Eye (tissue), 1 donor: ENCODE results near the gene PCIF1.

Experiments
- DNase-seq: peaks from one replicate; pipeline ENCODE4 v3.0.0-alpha.2; 2015

PCIF1 gene

DNA sequence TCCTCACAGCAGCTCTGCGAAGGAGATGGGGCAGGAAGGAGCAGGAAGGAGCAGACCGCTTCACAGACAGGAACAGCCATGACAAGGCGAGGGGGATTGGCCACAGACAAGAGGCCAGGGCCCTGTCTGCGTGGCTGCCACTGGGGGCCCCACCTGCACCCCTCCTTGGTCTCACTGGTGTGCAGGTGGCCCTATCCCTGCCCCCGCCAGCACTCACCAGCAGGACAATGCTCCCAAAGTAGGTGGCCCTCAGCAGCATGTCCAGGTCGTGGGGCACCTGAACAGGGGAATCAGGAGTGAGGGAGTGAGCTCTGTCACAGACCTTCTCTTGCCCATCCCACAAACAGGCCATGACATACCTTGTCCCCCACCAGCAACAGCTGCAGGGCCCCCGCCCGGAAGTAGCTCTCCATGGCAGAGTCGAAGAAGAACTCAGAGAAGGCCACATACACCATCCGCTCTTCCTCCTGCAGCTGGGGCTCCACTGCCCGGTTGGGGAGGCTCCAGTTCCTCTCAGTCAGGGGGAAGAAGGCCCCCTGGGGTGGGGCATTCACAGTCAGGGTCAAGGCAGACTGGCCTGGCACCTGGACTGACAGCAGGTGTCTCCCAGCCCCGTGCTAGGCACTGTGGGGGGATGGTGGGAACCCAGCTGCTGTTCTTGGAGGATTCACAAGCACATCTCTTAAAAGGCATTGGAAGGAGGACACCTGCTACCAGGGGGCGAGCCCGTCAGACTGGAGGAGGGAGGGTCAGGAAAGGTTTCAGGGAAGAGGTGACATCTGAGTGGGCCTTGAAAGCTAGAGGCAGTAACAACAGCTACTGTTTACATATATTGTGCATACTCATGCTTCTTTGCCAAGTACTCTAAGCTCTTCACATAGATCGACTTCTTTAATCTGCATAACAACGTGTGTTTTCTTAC is 29.6 kb upstream of the PCIF1 start:
- DNase-seq, result no peak

DNA sequence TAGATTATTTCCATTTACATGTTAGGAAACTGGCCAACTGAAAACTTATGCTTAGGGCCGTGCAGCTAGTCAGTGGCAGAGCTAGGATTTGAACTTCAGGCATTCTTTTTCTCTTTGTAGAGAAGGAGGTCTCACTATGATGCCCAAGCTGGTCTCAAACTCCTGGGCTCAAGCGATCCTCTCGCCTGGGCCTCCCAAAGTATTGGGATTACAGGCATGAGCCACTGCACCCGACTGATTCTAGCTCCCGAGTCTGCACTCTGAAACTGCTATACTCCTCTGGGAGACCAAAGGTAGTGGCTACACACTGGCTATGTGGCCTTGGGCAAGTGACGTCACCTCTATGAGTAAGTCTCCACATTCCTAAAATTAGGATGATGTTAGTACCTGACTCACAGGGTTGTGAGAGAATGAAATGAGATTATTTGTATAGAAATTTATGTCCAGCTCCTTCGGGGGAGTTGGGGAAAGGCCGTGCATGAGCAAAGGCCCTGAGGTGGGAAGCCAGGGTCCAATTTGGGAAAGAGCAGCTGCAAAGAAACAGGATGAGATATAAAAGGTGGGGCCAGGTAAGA is 28.9 kb upstream of the PCIF1 start:
- no peak for DNase-seq

DNA sequence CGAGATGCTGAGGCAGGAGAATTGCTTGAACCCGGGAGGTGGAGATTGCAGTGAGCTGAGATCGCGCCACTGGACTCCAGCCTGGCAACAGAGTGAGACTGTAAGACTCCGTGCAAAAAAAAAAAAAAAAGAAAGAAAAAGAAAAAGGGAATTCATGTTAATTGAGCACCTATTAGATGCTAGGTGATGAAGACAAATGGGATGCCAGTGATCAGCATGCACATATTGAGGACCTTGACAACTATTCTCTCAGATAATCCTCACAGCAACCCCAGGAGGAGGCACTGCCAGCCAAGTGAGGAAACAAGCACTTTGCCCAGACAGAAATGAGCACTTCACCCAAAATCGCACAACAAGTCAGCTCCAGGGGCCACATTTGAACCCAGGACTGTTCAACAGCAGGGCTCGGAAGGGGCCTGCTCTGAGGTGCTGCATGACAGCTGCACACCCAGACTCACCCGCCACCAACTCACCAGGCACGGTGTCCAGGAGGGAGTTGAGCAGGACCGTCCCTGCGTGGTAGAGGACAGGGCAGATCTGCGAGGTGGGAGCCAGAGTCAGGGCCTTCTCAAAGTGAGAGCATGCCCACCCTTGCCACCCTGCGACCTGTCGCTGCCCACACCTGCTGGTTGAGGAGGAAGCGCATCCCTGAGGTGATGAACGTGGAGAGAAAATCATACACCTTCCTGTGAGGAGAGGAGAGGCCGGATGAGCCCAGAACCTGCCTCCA is 27.1 kb upstream of the PCIF1 start:
- no peak for DNase-seq

DNA sequence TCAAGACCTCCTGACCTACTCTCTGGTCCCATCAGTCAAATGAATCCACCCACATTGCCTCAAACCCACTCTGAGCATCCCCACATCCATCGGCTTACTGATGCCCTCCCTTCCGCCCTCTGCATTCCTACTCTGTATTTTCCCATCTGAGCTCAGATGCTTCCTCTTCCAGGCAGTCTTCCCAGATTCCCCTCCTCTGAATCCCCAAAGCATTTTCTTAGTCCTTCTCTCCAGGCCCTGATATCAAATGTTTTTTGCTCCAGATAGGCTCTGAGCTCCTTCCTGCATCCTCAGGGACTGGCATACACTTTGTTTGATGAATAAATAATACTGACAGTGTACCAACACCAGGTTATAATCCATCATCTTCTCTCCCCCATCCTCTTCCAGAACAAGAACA is 26.4 kb upstream of the PCIF1 start:
- no peak for DNase-seq

DNA sequence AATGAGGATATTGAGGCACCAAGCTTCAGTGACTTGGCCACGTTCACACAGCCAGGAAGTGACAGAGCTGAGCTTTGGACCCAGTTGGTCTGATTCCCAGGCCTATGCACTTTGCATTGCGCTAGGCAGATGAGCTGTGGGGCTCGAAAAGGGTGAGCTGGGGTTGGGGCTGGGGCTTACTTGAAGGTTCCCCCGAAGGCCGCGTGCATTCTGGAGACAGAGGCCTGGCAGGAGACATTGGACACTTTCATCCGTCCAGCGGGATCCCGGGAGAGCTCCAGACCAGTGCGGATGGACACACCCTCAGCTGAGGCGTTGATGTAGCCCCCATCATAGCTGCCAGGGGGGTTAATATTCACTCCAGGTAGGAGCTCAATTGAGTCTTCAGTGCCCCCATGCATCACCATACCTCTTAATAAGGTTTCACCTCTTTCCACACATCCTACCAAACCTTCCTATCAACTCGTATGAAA is 25.1 kb upstream of the PCIF1 start:
- no peak for DNase-seq

DNA sequence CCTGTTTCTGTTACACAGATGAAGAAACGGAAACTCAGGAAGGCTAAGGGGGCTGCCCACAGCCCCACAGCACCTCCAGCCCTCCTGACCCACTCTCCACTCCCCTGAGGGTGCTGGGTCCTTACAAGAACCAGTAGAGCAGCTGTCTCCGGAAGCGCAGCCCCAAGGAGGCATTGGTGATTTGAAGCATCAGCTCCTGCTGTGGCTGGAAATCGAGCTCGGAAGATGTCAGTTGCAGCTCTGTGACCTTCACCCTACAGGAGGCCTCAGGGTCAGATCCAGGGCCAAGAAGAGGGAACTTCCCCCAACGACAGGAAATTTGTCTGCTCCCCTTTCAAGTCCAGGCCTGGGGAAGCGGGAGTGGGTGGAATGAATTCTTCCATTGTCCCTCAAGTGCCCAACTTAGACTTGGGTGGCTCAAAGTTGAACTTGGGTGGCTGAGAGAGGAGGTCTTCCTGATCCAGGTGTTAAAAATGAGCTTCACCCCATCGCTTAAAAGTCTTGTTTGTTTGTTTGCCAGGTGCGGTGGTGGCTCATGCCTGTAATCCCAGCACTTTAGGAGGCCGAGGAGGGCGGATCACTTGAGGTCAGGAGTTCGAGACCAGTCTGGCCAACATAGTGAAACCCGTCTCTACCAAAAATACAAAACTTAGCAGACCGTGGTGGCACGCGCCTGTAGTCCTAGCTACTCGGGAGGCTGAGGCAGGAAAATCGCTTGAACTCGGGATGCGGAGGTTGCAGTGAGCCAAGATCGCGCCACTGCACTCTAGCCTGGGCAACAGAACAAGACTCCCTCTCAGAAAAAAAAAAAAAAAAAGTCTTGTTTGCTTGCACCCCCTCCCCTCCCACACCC is 24.4 kb upstream of the PCIF1 start:
- no peak for DNase-seq

DNA sequence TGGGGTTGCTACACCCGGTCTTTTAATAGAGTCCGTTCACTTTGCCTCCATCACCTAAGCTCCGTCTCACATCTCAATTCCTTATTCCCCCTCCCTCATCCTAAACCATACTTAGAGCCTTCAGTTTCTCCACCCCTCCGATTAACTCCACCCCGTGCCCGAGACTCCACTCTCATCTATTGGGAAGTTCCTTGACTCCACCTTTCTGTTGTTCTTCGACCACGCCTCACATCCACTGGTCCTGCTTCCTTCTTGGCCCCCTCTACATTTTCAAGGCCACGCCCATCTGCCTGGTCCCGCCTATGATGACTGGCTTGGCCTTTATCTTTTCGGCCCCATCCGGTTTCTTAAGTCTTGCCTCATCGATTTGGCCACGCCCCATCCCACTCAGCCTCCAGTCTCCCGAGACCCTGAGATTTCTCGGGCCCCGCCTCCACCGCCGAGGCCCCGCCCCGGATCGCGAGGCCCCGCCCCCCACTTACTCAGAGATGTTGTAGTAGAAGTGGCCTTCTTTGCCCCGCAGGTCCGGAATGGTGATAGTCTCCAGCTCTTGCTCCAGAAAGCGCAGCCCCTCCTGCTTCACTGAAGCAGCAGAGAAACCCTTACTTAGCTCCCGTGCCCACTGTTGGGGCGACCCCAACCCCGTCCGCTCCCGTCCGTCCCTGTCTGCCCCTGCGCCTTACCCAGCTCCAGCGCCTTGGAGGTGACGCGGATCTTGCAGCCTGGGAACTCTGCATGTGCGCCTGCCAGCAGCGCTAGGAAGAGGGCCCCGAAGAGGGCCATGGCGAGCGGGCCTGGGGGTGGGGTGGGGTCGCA is 23.6 kb upstream of the PCIF1 start:
- DNase-seq, result peak; percentile 99

DNA sequence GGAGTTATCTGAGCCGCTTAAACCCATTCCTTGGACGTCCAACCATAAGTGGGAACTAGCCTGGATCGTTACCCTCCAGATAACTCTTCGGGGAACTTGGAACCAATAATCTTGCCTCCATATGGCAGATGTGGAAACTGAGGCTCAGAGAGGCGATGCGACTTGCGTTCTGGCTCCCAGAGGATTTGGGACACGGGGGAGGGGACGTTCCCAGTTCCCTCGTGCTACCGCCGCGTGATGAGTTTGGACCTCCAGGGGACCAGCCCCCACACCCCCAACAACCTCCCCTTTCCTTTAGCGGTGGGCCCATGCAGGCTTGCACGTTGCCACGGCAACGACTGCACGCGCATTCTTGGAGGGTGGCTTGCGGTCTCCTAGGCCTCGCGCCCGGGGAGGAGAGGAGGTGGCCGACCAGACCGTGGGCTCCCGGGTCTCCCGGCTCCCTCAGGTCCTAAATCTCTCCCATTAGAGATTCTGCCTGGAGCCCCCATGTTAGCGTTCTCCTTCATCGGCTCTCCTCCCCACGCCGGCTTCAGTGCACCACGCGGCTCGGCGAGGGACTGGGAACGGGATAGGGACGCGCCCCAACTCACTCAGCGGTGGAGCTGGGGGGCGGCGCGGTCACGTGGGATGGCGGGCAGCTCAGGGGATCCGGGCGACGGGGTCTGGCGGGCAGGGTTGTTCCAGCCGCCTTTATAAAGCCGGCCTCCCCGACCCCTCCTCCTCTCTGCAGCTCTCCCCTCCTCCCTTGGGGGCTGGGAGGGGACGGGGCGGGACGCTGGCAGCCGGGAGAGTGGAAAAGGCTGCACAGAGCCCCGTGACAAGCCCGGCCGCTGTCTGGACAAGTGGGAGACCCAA is 22.8 kb upstream of the PCIF1 start, which contains the start of gene PLTP:
Gene PLTP (minus strand): TSS at position 670 of the 858 bp plus-strand sequence. CDS start 703 bp downstream, outside the sequence.
- DNase-seq, result peak; percentile 87

DNA sequence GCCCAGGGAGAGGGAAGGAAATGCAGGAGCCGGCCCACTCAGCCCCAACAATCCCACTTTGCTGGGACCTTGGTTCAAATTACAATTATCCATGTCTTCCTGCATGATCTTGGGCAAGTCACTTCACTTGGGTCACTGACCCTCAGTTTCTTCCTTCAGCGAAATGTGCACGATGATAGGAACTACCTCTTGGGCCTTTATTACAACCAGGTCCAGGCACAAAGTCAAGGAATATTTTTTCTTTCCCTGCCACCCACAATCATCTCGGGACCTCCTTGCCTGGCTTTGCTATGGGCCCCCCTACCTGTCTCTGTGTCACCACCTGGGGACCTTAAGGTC is 22.2 kb upstream of the PCIF1 start:
- DNase-seq, result no peak

DNA sequence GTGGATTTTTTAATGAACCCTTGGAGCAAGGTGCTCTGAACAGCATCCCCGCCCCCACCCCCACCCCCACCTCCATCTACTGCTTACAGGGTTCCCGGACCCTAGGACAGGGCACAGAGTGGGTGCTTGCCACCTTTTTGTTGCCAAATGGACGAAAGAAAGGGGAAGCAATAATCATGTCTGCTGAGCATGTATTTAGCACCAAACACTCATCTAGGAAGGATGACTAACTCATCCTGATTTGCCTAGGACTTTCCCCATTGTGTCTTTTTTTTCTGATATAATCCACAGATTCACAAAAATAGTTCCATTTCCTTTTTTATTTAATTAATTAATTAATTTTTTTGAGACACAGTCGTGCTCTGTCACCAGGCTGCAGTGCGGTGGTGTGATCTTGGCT is 21.4 kb upstream of the PCIF1 start:
- DNase-seq, result no peak

DNA sequence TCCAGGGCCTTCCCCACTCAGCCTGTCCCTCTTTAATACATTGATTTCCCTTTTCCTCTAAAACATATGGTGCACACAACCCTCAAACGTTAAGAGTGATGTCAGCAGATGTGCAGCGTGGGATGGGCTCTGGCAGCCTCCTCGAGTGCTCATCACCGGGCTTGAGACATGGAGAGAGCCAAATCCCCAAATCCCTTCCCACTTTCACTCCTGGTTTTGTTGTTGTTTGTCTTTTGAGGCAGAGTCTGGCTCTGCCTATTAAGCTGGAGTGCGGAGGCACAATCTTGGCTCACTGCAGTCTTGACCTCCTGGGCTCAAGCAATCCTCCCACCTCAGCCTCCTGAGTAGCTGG is 16.7 kb upstream of the PCIF1 start:
- DNase-seq, result peak; percentile 39

DNA sequence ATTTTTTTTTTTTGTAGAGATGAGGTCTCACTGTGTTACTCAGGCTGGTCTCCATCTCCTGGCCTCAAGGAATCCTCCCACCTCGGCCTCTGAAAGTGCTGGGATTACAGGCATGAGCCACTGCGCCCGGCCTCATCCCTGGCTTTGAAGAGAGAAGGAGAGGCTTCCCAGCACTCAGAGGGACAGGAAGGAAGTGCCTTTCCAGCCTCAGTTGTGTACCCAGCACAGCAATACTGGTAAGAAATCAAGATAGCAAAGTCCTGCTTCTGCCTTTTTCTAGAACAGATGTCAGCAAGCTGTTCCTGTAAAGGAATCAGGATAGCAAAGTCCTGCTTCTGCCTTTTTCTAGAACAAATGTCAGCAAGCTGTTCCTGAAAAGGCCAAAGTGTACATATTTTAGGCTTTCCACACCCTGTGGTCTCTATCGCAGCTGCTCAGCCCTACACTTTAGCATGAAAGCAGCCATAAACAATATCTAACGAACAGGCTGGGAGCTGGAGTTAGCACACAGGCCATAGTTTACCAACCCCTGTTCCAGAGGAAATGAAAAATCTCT is 16.2 kb upstream of the PCIF1 start:
- DNase-seq, result no peak

DNA sequence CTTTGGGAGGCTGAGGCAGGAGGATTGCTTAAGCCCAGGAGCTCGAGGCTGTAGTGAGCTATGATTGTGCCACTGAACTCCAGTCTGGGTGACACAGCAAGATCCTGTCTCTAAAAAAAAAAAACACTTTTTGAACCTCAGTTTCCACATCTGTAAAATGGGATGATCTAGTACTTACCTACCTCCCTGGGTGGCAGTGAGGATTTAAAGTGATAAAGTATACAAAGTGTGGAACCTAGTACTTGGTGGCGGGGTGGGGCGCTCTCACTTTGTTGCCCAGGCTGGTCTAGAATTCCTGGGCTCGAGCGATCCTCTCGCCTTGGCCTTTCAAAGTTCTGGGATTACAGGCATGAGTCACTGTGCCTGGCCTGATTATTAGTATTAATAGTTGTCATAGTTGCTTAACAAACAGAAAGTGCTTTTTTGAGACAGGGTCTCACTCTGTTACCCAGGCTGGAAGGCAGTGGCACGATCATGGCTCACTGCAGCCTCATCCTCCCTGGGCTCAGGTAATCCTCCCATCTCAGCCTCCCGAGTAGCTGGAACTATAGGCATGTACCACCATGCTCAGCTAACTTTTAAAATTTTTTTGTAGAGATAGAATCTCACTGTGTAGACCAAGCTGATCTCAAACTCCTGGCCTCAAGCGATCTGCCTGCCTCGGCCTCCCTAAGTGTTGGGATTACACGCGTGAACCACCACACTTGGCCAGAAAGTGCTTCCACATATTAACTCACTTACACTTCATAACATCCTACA is 15.5 kb upstream of the PCIF1 start:
- DNase-seq, result no peak

DNA sequence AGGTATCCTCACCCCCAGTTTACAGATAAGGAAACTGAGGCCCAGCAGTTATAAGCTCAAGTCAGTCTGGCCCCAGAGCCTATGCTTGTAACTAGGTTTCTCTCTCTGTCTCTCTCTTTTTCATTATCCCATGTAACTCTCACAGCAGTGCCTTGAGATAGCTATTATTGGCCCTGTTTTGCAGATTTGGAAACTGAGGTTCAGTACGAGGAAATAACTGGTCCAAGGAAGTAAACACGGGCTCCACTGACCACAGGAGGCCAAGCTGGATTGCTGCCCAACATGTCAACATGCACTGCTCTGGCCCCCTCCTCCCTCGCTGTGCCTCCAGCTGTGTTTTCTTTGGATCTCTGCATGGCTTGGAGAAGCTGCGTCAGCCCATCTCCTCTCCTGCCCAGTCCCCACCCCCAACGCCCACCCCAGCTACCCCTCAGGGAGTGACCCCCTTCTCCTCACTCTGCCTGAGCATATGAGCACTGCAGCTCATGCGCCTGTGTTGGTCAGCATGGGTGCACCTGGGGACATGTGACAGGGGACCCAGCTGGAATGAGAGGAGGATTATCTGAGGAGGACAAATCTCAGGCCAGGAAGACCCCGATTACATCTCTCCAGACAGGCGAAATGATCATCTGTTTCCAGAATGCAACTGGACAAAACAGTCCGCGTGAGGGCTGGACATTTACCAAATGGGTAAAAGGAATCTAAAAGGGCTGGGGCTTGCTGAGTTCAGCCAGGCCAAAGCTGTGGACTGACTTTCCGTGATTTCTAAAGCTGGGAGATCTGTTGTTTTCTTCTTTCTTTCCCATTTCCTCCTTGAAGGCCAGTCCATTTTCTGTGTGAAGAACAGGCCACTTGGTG is 14.7 kb upstream of the PCIF1 start:
- peak; percentile 59 for DNase-seq

DNA sequence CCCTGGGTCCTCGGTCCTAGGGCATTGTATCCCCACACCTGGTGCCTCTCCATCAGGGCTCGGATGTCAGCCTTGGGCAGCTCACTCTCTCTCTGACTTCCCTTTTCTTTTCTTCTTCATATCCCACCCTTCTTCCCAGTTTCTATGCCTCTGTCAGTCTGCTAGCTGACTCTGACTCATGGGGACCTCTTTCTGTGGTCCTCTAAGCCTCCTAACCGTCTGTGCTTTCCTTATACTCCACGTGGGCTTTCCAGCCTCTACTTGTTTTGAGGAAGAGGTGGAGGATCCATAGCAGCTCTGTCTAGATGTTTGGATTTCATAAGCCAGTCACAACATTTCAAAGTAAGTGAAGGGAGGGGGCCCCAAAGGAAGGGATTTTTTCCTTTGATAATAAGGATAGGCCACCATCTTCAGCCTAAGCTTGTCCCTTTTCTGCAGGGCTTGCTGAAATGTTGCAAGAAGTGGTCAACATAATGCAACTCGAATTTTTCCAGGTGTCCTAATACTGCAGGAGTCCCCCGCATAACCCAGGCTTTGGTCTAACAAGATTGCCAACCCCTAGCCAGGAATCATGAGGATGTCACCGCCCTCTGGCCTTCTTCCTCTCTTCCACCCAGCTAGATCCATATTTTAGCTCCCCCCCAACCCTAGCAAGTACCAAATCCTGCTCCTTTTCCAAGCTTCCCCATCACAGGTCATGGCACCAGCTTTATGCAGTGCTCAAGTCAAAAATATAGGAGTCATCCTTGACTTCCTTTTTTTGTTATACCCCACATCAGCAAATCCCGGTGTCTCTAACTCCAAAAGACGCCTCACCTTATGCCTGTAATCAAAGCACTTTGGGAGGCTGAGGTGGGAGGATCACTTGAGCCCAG is 13.8 kb upstream of the PCIF1 start:
- no peak for DNase-seq

DNA sequence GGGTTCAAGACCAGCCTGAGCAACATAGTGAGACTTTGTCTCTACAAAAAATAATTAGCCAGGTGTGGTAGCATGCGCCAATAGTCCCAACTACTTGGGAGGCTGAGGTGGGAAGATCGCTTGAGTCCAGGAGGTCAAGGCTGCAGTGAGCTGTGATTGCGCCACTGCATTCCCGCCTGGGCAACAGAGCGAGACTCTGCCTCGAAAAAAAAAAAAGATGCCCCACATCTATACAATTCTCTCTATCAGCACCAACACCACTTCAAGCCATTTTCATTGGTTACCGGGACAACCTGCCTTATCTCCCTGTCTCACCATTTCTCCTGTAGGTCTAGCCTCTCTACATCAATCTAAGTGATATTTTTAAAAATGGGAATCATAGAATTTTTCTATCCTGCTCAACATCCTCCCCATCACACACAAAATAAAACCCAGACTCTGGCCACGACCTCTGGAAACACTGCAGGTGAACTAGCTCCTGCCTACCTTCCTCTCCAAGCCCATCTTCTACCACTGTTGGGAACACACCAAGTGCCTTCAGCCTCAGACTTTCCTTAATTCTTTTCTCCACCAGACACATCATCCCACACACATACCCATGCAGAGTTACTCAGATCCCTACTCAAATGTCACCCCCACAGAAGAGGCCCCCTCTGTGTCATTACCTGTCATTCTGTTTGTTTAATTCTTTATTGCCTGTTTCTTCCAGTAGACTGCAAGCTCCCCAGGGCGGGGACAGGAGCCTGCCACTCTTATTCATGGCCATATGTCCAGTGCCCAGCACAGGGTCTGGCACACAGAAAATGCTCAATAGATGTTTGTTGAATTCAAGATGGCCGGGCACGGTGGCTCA is 12.9 kb upstream of the PCIF1 start:
- no peak for DNase-seq
